HUES6 (cell line): ENCODE measurements around the gene ANKRD23.
"Not testable (repeated sequence)": the region's sequence is repeated elsewhere in the genome, so short reads cannot be mapped to it uniquely, and the experiment has no call there.

Experiments
- H3K27ac ChIP-seq: 2 replicates; pipeline ENCODE4 v1.7.0; 2013; ENCODE audit warnings: low read depth, mild to moderate bottlenecking, low read length, inconsistent platforms
- H3K27me3 ChIP-seq: 2 replicates; pipeline ENCODE4 v1.6.1; 2013; ENCODE audit warnings: low read length; ENCODE audit not compliant: control insufficient read depth, insufficient read depth
- H3K36me3 ChIP-seq: 2 replicates; pipeline ENCODE4 v1.6.1; 2013; ENCODE audit warnings: low read length; ENCODE audit not compliant: control insufficient read depth, insufficient read depth
- H3K4me1 ChIP-seq: 2 replicates; pipeline ENCODE4 v1.6.1; 2013; ENCODE audit warnings: low read length; ENCODE audit not compliant: control insufficient read depth, insufficient read depth
- H3K4me3 ChIP-seq: 2 replicates; pipeline ENCODE4 v1.5.1; 2013; ENCODE audit warnings: low read depth, low read length
- H3K9ac ChIP-seq: one replicate; pipeline ENCODE4 v1.6.1; 2013; ENCODE audit warnings: mild to moderate bottlenecking, low read length
- H3K9me3 ChIP-seq: 2 replicates; pipeline ENCODE4 v1.6.1; 2013; ENCODE audit warnings: low read depth, low read length; ENCODE audit not compliant: control insufficient read depth, insufficient read depth

Gene ANKRD23

GRCh38 chr2:96843538-96844268 is at the start of gene ANKRD23:
ANKRD23 (minus strand) TSS chr2:96844021; CDS start chr2:96843992, 29 bp downstream.
- H3K9ac ChIP-seq: no peak within 1 kb of the TSS
- H3K9me3 ChIP-seq: no peaks in the 10 kb centered on the region
- H3K27ac ChIP-seq: no peak within 1 kb of the TSS
- H3K36me3 ChIP-seq: peaks cover 26% of the 10 kb centered on the region
- H3K4me3 ChIP-seq: no peak within 1 kb of the TSS
- H3K4me1 ChIP-seq: peaks cover 10% of the 10 kb centered on the region
- H3K27me3 ChIP-seq: no peaks in the 10 kb centered on the region

- peak overlapping the region; percentile 39 for H3K9ac ChIP-seq
- no peak overlapping the region for H3K4me3 ChIP-seq
- H3K4me1 ChIP-seq: peaks cover 59% of the 10 kb centered on the region
- H3K36me3 ChIP-seq: no peaks in the 10 kb centered on the region
- H3K27me3 ChIP-seq: no peaks in the 10 kb centered on the region
- H3K27ac ChIP-seq: peak overlapping the region; percentile 13; the same call in 1 of the 2 replicates
- no peaks in the 10 kb centered on the region for H3K9me3 ChIP-seq
Observed at GRCh38 chr2:96891591-96892333, 47.9 kb upstream of the ANKRD23 start.

- Histone ChIP-seq H3K27ac (no peak overlapping the region; the same call in 1 of the 2 replicates), H3K36me3 (no peaks in the 10 kb centered on the region), H3K27me3 (no peaks in the 10 kb centered on the region), H3K9ac (peak overlapping the region; percentile 39), H3K4me1 (peaks cover 59% of the 10 kb centered on the region), H3K4me3 (no peak overlapping the region), H3K9me3 (no peaks in the 10 kb centered on the region)
Observed at GRCh38 chr2:96890726-96891385, 47.0 kb upstream of the ANKRD23 start.

GRCh38 chr2:96890252-96890651 is 46.4 kb upstream of the ANKRD23 start:
- no peaks in the 10 kb centered on the region for H3K27me3 ChIP-seq
- H3K36me3 ChIP-seq: no peaks in the 10 kb centered on the region
- H3K9ac ChIP-seq: no peak overlapping the region
- no peaks in the 10 kb centered on the region for H3K9me3 ChIP-seq
- no peak overlapping the region for H3K4me3 ChIP-seq
- H3K27ac ChIP-seq: no peak overlapping the region
- H3K4me1 ChIP-seq: peaks cover 59% of the 10 kb centered on the region

GRCh38 chr2:96889502-96889901 is 45.7 kb upstream of the ANKRD23 start:
- H3K4me1 ChIP-seq: peaks cover 61% of the 10 kb centered on the region
- not testable (repeated sequence) for H3K27ac ChIP-seq, H3K9me3 ChIP-seq, H3K9ac ChIP-seq, H3K4me3 ChIP-seq, H3K36me3 ChIP-seq, H3K27me3 ChIP-seq

GRCh38 chr2:96888072-96889011 is 44.5 kb upstream of the ANKRD23 start:
- Histone ChIP-seq H3K36me3 (no peaks in the 10 kb centered on the region), H3K4me1 (peaks cover 73% of the 10 kb centered on the region), H3K9ac (no peak overlapping the region), H3K4me3 (no peak overlapping the region), H3K27me3 (0 out of 2 replicates have a peak, but pooled peaks cover 5% of the 10 kb centered on the region), H3K9me3 (no peaks in the 10 kb centered on the region), H3K27ac (no peak overlapping the region)

GRCh38 chr2:96887493-96888012 is 43.7 kb upstream of the ANKRD23 start:
- peaks cover 79% of the 10 kb centered on the region for H3K4me1 ChIP-seq

GRCh38 chr2:96885432-96886347 is 41.9 kb upstream of the ANKRD23 start:
- Histone ChIP-seq H3K27me3 (0 out of 2 replicates have a peak, but pooled peaks cover 5% of the 10 kb centered on the region), H3K36me3 (no peaks in the 10 kb centered on the region), H3K27ac (no peak overlapping the region), H3K9me3 (no peaks in the 10 kb centered on the region), H3K9ac (no peak overlapping the region), H3K4me1 (peaks cover 77% of the 10 kb centered on the region), H3K4me3 (no peak overlapping the region)

More at GRCh38 chr2:96887493-96888012, 43.7 kb upstream of the ANKRD23 start:
- H3K9ac ChIP-seq: no peak overlapping the region
- H3K9me3 ChIP-seq: no peaks in the 10 kb centered on the region
- H3K36me3 ChIP-seq: no peaks in the 10 kb centered on the region
- 0 out of 2 replicates have a peak, but pooled peaks cover 5% of the 10 kb centered on the region for H3K27me3 ChIP-seq
- no peak overlapping the region for H3K4me3 ChIP-seq
- no peak overlapping the region for H3K27ac ChIP-seq

- Histone ChIP-seq H3K9me3 (no peaks in the 10 kb centered on the region), H3K36me3 (no peaks in the 10 kb centered on the region), H3K27ac (no peak overlapping the region), H3K4me3 (no peak overlapping the region), H3K4me1 (peaks cover 80% of the 10 kb centered on the region), H3K27me3 (0 out of 2 replicates have a peak, but pooled peaks cover 5% of the 10 kb centered on the region), H3K9ac (no peak overlapping the region)
Observed at GRCh38 chr2:96884299-96885094, 40.7 kb upstream of the ANKRD23 start.
